Measurements from ENCODE around the gene STAT2. TPM values are rescaled to one million over a fixed set of nuclear protein-coding genes. Genes with fewer than 3 reads are reported as not detected.
A peak's percentile ranks its signal among the peaks of the same experiment; 100 is the strongest.

STAT2 gene
- total RNA-seq, 2 experiments from 2014 or later, result 263 to 275 TPM

GRCh38 chr12:56308714-56309113 is 51.2 kb downstream of the STAT2 start:
- no peak for ATAC-seq (ENCODE audit: low read depth)
- Mint-ChIP-seq H3K27me3 (no peaks in the 10 kb centered on the region), H3K9me3 (no peaks in the 10 kb centered on the region), H3K4me3 (no peak overlapping the region), H3K4me1 (no peaks in the 10 kb centered on the region), H3K27ac (no peak overlapping the region), H3K36me3 (peaks cover 8% of the 10 kb centered on the region)
- no peak for DNase-seq
- POLR2A ChIA-PET, result interaction anchor here (0.7 to 1.7 kb wide), 2 partner anchors 10 to 51 kb away, joined by 3 to 4 read pairs; no protein-coding TSS in a partner anchor

- no peak for ATAC-seq (ENCODE audit: low read depth)
- no peaks in the 10 kb centered on the region for H3K4me1 Mint-ChIP-seq
- POLR2A ChIA-PET, result interaction anchor here (0.6 to 1.7 kb wide), 2 partner anchors 9 to 243 kb away, joined by 3 to 4 read pairs; no protein-coding TSS in a partner anchor
- H3K27me3 Mint-ChIP-seq, result no peaks in the 10 kb centered on the region
- H3K36me3 Mint-ChIP-seq, result peaks cover 8% of the 10 kb centered on the region
- H3K9me3 Mint-ChIP-seq, result no peaks in the 10 kb centered on the region
- no peak overlapping the region for H3K27ac Mint-ChIP-seq
- no peak overlapping the region for H3K4me3 Mint-ChIP-seq
- DNase-seq, result no peak
Observed at GRCh38 chr12:56307221-56307965, 52.5 kb downstream of the STAT2 start.

- Mint-ChIP-seq H3K4me3 (no peak overlapping the region), H3K4me1 (peaks cover 12% of the 10 kb centered on the region), H3K36me3 (peaks cover 8% of the 10 kb centered on the region), H3K27ac (peak overlapping the region; percentile 25), H3K27me3 (no peaks in the 10 kb centered on the region), H3K9me3 (no peaks in the 10 kb centered on the region)
- ATAC-seq (ENCODE audit: low read depth) (no peak), DNase-seq (no peak)
- POLR2A ChIA-PET, result interaction anchor here (2.8 kb wide), 1 partner anchor 11 kb away, joined by 13 read pairs; the partner anchor contains the start of gene CNPY2
Observed at GRCh38 chr12:56304872-56305590, 54.9 kb downstream of the STAT2 start.

- H3K9me3 Mint-ChIP-seq, result no peaks in the 10 kb centered on the region
- H3K36me3 Mint-ChIP-seq, result peaks cover 3% of the 10 kb centered on the region
- peaks cover 12% of the 10 kb centered on the region for H3K4me1 Mint-ChIP-seq
- no peak overlapping the region for H3K4me3 Mint-ChIP-seq
- no peaks in the 10 kb centered on the region for H3K27me3 Mint-ChIP-seq
- H3K27ac Mint-ChIP-seq, result no peak overlapping the region
- no peak for DNase-seq
- POLR2A ChIA-PET, result interaction anchor here (2.8 kb wide), 1 partner anchor 12 kb away, joined by 13 read pairs; the partner anchor contains the start of gene CNPY2
- ATAC-seq (ENCODE audit: low read depth), result no peak
Observed at GRCh38 chr12:56304276-56304675, 55.6 kb downstream of the STAT2 start.

GRCh38 chr12:56300644-56301464 is 59.1 kb downstream of the STAT2 start:
- POLR2A ChIA-PET, result interaction anchor here (0.6 to 3.5 kb wide), 5 partner anchors 10 to 111 kb away, joined by 3 to 16 read pairs (median 6); partner anchors contain the start of gene COQ10A
- H3K4me3 Mint-ChIP-seq, result peak overlapping the region; percentile 96
- H3K4me1 Mint-ChIP-seq, result peaks cover 35% of the 10 kb centered on the region
- ATAC-seq (ENCODE audit: low read depth) (no peak), DNase-seq (no peak)
- no peaks in the 10 kb centered on the region for H3K27me3 Mint-ChIP-seq
- peak overlapping the region; percentile 92 for H3K27ac Mint-ChIP-seq
- H3K9me3 Mint-ChIP-seq, result no peaks in the 10 kb centered on the region
- H3K36me3 Mint-ChIP-seq, result peaks cover 21% of the 10 kb centered on the region

GRCh38 chr12:56299853-56300643 is 59.9 kb downstream of the STAT2 start, which contains the start of gene CS:
CS (minus strand) TSS chr12:56300330; CDS start chr12:56300201, 129 bp downstream.
- H3K27ac Mint-ChIP-seq, result peak within 1 kb of the TSS; percentile 92
- peaks cover 19% of the 10 kb centered on the region for H3K36me3 Mint-ChIP-seq
- DNase-seq, result peak; percentile 98
- H3K9me3 Mint-ChIP-seq, result no peaks in the 10 kb centered on the region
- no peaks in the 10 kb centered on the region for H3K27me3 Mint-ChIP-seq
- ATAC-seq (ENCODE audit: low read depth), result peak; percentile 96
- POLR2A ChIA-PET, result interaction anchor here (0.6 to 3.5 kb wide), 9 partner anchors 10 to 110 kb away, joined by 3 to 16 read pairs (median 6); partner anchors contain the start of genes CNPY2, COQ10A, PAN2 and STAT2
- H3K4me3 Mint-ChIP-seq, result peak within 1 kb of the TSS; percentile 96
- H3K4me1 Mint-ChIP-seq, result peaks cover 35% of the 10 kb centered on the region

- POLR2A ChIA-PET, result interaction anchor here (1.0 to 3.5 kb wide), 8 partner anchors 9 to 196 kb away, joined by 3 to 16 read pairs (median 7); partner anchors contain the start of genes CNPY2, COQ10A, PA2G4 and PAN2
- Mint-ChIP-seq H3K4me3 (peak overlapping the region; percentile 96), H3K27me3 (no peaks in the 10 kb centered on the region), H3K4me1 (peaks cover 37% of the 10 kb centered on the region), H3K9me3 (no peaks in the 10 kb centered on the region), H3K36me3 (peaks cover 18% of the 10 kb centered on the region), H3K27ac (peak overlapping the region; percentile 92)
- no peak for DNase-seq
- ATAC-seq (ENCODE audit: low read depth), result peak; percentile 8
Observed at GRCh38 chr12:56299308-56299852, 60.5 kb downstream of the STAT2 start.

GRCh38 chr12:56298828-56299227 is 61.1 kb downstream of the STAT2 start:
- H3K36me3 Mint-ChIP-seq, result peaks cover 20% of the 10 kb centered on the region
- POLR2A ChIA-PET, result interaction anchor here (0.6 to 3.5 kb wide), 11 partner anchors 8 to 341 kb away, joined by 3 to 16 read pairs (median 4); partner anchors contain the start of genes CNPY2, COQ10A, PA2G4 and PAN2

GRCh38 chr12:56297400-56297799 is 62.5 kb downstream of the STAT2 start:
- Mint-ChIP-seq H3K9me3 (no peaks in the 10 kb centered on the region), H3K27me3 (no peaks in the 10 kb centered on the region), H3K4me1 (peaks cover 41% of the 10 kb centered on the region), H3K36me3 (peaks cover 22% of the 10 kb centered on the region), H3K4me3 (peak overlapping the region; percentile 40), H3K27ac (peak overlapping the region; percentile 30)
- ATAC-seq (ENCODE audit: low read depth), result no peak
- DNase-seq, result no peak
- POLR2A ChIA-PET, result no interaction called here

More at GRCh38 chr12:56298828-56299227, 61.1 kb downstream of the STAT2 start:
- Mint-ChIP-seq H3K9me3 (no peaks in the 10 kb centered on the region), H3K4me3 (peak overlapping the region; percentile 96), H3K27ac (peak overlapping the region; percentile 92), H3K4me1 (peaks cover 37% of the 10 kb centered on the region), H3K27me3 (no peaks in the 10 kb centered on the region)
- no peak for ATAC-seq (ENCODE audit: low read depth)
- DNase-seq, result no peak

GRCh38 chr12:56296295-56296694 is 63.6 kb downstream of the STAT2 start:
- no peak for DNase-seq
- no peak for ATAC-seq (ENCODE audit: low read depth)
- Mint-ChIP-seq H3K27me3 (no peaks in the 10 kb centered on the region), H3K36me3 (peaks cover 22% of the 10 kb centered on the region), H3K4me1 (peaks cover 43% of the 10 kb centered on the region), H3K9me3 (no peaks in the 10 kb centered on the region), H3K27ac (peak overlapping the region; percentile 54), H3K4me3 (no peak overlapping the region)
- POLR2A ChIA-PET, result no interaction called here

- peaks cover 27% of the 10 kb centered on the region for H3K36me3 Mint-ChIP-seq
- H3K4me1 Mint-ChIP-seq, result peaks cover 40% of the 10 kb centered on the region
- ATAC-seq (ENCODE audit: low read depth) (no peak), DNase-seq (no peak)
- no peaks in the 10 kb centered on the region for H3K9me3 Mint-ChIP-seq
- no peak overlapping the region for H3K4me3 Mint-ChIP-seq
- no peaks in the 10 kb centered on the region for H3K27me3 Mint-ChIP-seq
- H3K27ac Mint-ChIP-seq, result no peak overlapping the region
- POLR2A ChIA-PET, result no interaction called here
Observed at GRCh38 chr12:56293795-56294194, 66.1 kb downstream of the STAT2 start.
